Pulmonary artery endothelial cell (primary cell): ENCODE data around the gene KRT35. TPM values are rescaled to one million over a fixed set of nuclear protein-coding genes. Genes with fewer than 3 reads are reported as not detected.
"Not testable (repeated sequence)": the region's sequence is repeated elsewhere in the genome, so short reads cannot be mapped to it uniquely, and the experiment has no call there.

Experiments used
- DNase-seq: peaks from one replicate; pipeline ENCODE4 v3.0.0-alpha.2; 2011; ENCODE audit warnings: low read depth, low spot score
- total RNA-seq: library from RNA; depleted of rRNA; stranded (reverse); fragments of >200 nt; gene quantifications from 2 replicates; pipeline ENCODE4 v1.2.3, GENCODE V29; 2014

The KRT35 gene
- total RNA-seq, 1 donor from 2014 or later: not detected

GRCh38 chr17:41462705-41463104 is 18.2 kb downstream of the KRT35 start:
- no peak for DNase-seq

GRCh38 chr17:41457676-41458075 is 23.3 kb downstream of the KRT35 start:
- no peak for DNase-seq

DNA sequence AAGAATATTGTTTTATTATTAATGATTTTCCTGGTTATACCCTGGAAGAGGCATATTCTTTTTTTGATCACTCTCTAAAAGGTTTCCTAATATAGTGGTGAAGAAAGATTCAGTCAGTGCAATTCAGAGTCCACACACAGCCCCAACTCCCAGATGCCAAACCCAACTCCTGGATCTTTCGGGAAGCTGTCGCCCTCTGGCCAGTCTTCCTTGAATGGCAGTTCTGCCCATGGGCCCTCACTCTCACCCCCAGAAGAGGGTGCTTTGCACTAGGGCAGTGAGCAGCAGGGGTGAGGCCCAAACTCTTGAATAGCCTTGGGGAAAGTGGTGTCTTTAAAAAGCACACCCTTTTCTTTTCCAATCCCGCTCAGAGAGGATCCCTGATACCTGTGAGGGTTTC is 24.7 kb downstream of the KRT35 start:
- no peak for DNase-seq

DNA sequence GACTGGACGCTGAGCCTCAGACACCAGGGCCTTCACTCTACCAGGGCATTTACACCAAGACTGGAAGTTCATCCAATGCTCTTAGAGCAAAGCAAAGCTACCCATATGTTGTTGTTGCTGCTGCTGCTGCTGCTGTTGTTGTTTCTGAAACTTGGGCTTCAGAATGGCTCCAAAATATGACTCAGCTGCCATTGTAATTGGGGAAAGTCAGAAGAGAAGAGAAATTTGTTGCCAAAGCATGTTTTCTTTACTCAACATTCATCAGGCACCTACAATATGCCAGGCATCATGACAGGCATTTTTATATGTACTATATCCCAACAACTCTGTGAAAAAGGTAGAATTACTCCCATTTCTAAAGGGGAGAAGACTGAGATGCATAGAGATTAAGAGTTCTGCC is 25.7 kb downstream of the KRT35 start:
- no peak for DNase-seq

GRCh38 chr17:41453066-41453465 is 27.9 kb downstream of the KRT35 start:
- no peak for DNase-seq

DNA sequence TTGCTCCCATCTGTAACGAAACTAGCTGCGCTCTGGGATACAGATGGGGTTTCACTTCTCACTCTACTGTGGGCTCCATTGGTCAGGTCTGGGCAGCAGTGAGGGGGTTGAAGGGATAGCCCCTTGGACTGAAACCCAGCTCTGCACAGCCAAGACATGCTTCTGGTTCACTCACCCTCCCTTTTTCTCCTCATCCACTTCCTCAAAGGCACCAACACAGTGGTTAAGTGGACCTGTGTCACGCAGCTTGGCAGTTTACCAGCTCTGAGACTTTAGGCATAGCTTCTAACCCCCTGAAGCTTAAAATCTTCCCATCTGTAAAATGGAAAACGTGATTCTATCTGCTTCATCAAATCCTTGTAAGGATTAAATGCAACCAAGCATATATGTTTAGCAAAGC is 28.7 kb downstream of the KRT35 start:
- no peak for DNase-seq

GRCh38 chr17:41451154-41451728 is 29.7 kb downstream of the KRT35 start:
- no peak for DNase-seq

GRCh38 chr17:41449008-41449407 is 31.9 kb downstream of the KRT35 start:
- DNase-seq: no peak

GRCh38 chr17:41448506-41448905 is 32.4 kb downstream of the KRT35 start:
- no peak for DNase-seq

DNA sequence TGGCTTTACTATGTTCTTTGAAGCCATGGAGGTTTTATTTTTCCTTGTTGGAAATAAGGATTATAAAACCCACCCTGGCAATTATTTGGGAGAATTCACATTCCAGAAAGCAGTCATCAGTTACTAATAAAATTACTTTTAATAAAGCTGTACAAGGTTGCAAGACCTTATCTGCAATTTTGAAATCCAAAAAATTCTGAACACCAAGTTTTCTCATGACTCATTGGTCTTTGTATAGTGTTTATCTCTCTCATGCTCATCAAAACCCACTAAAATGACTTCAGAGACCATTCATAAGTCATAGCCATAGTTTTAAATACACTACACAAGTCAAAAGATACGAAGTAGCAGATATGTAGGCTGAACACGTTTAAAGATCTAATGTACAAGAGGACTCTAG is 34.1 kb downstream of the KRT35 start:
- DNase-seq: no peak

- no peak for DNase-seq
These were observed 36.3 kb downstream of the KRT35 start for GRCh38 chr17:41444640-41445039.

GRCh38 chr17:41444186-41444585 is 36.8 kb downstream of the KRT35 start:
- DNase-seq: no peak

- DNase-seq: no peak
These were observed 38.2 kb downstream of the KRT35 start for GRCh38 chr17:41442739-41443138.

DNA sequence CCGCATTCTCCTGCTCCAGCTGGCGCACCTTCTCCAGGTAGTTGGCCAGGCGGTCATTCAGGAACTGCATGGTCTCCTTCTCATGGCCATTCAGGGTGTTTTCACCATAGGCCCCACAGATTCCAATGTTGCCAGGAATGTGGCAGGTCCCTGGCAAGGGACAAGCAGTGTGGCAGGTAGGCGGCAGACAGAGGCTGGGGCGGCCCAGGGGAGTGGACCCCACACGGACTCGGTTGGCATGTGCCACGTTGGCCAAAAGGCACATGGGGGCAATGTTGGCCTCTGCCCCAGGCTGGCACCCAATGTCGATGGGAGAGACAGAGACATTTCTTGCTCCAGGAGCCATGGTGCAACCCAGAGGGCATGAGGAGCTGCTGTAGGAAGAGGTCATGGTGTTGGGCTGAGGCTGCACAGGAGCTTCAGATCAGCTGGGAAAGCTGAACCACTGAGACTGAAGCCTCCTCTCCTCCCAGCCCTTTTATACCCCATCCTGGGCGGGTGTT is 40.4 kb downstream of the KRT35 start, which contains the start of gene KRT38:
TSS of gene KRT38 (minus strand) at position 453 of the 503 bp plus-strand sequence. CDS start at position 391, 62 bp downstream.
- DNase-seq: no peak

- no peak for DNase-seq
These were observed 41.6 kb downstream of the KRT35 start for GRCh38 chr17:41439375-41439774.

- DNase-seq: no peak
These were observed 43.2 kb downstream of the KRT35 start for GRCh38 chr17:41437769-41438168.

- no peak for DNase-seq
These were observed 43.7 kb downstream of the KRT35 start for GRCh38 chr17:41437254-41437653.

- no peak for DNase-seq
These were observed 46.5 kb downstream of the KRT35 start for GRCh38 chr17:41434415-41434814.

- no peak for DNase-seq
These were observed 46.9 kb downstream of the KRT35 start for GRCh38 chr17:41434005-41434404.

GRCh38 chr17:41433586-41433985 is 47.4 kb downstream of the KRT35 start:
- DNase-seq: no peak

DNA sequence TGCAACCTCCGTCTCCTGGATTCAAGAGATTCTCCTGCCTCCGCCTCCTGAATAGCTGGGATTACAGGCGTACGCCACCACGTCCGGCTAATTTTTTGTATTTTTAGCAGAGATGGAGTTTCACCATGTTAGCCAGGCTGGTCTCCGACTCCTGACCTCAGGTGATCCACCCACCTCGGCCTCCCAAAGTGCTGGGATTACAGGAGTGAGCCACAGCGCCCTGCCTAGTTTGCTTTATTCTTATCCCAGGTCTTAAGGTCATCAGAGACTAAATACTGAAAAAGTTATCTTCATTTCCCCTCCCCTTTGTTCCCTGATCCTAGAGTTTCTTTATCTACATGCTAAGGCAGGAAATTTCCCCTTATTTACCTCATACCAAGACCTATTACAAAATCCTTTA is 50.6 kb downstream of the KRT35 start:
- DNase-seq: not testable (repeated sequence)

DNA sequence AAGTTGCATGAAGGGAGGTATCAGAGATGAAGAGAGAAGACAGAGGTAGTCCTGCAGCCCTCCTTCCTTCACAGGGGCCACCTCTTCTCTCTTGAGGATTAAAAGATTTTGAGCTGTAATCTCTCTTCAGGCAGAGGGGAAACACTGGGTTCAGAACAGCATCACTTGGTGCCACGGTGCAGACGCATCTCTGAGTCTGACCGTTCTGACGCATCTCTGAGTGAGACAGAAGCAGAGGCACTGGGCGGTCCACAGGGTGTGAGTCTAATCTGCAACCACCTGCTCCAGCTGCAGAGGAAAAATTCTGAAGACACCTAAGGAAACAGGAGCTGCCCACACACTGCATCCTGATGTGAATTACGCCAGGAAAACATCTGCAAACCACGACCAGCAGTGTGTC is 51.3 kb downstream of the KRT35 start:
- DNase-seq: no peak

GRCh38 chr17:41428591-41429291 is 52.2 kb downstream of the KRT35 start:
- DNase-seq: no peak
